VCaP (cell line): ENCODE measurements around the gene SLC34A3.

ENCODE experiments used
- H3K27ac ChIP-seq: fragments of 450-650 bp; 2 replicates; pipeline ENCODE4 v1.5.1; 2017
- CTCF ChIP-seq: fragments of 450-650 bp; conservative IDR thresholded peaks from 2 replicates; pipeline ENCODE4 v1.5.1; 2017; ENCODE audit warnings: mild to moderate bottlenecking, moderate library complexity

Gene SLC34A3

GRCh38 chr9:137191691-137192447 is 38.8 kb upstream of the SLC34A3 start:
- TF ChIP-seq CTCF: no peak
- H3K27ac ChIP-seq: peak overlapping the region; percentile 97

GRCh38 chr9:137192448-137192780 is 38.3 kb upstream of the SLC34A3 start:
- peak overlapping the region; percentile 97 for H3K27ac ChIP-seq
- no peak for TF ChIP-seq CTCF

GRCh38 chr9:137192859-137193258 is 37.8 kb upstream of the SLC34A3 start:
- peak overlapping the region; percentile 97; the same call in 1 of the 2 replicates for H3K27ac ChIP-seq
- no peak for TF ChIP-seq CTCF

GRCh38 chr9:137193771-137194170 is 36.9 kb upstream of the SLC34A3 start:
- no peak for TF ChIP-seq CTCF
- peak overlapping the region; percentile 97 for H3K27ac ChIP-seq

- H3K27ac ChIP-seq: peak overlapping the region; percentile 97
- TF ChIP-seq CTCF: no peak
Measured at GRCh38 chr9:137194388-137194787, 36.3 kb upstream of the SLC34A3 start.

- H3K27ac ChIP-seq: peak overlapping the region; percentile 97
Measured at GRCh38 chr9:137194909-137195308, 35.8 kb upstream of the SLC34A3 start.

More at GRCh38 chr9:137194909-137195308, 35.8 kb upstream of the SLC34A3 start:
- TF ChIP-seq CTCF: no peak
